Neural progenitor cell (in vitro differentiated cells): ENCODE measurements around the gene DYNLT5.

ENCODE experiments used
- CTCF ChIP-seq: fragments of 200-600 bp; sonication (generic); IDR thresholded peaks from 2 replicates; pipeline ENCODE4 v1.5.1; 2017; ENCODE audit warnings: antibody characterized with exemption, mild to moderate bottlenecking
- EZH2 ChIP-seq: fragments of 200-600 bp; sonication (generic); IDR thresholded peaks from 2 replicates; pipeline ENCODE4 v1.6.1; 2017; ENCODE audit warnings: antibody characterized with exemption, mild to moderate bottlenecking, moderate library complexity
- EZH2phosphoT487 ChIP-seq: fragments of 200-600 bp; sonication (generic); IDR thresholded peaks from 2 replicates; pipeline ENCODE4 v1.6.1; 2017; ENCODE audit warnings: antibody characterized with exemption

GRCh38 chr1:66791621-66792610 is 39.7 kb downstream of the DYNLT5 start:
- no peak for TF ChIP-seq CTCF
- no peak for TF ChIP-seq EZH2phosphoT487
- TF ChIP-seq EZH2 = no peak
